Hematopoietic multipotent progenitor cell treated with erythropoietin and hydrocortisone succinate and interleukin-3 and kit ligand, for 6 days (in vitro differentiated cells): ENCODE results near the gene MSH6.

Experiments used
- DNase-seq: peaks from one replicate; pipeline ENCODE4 v3.0.0-alpha.2; 2015

Gene MSH6

GRCh38 chr2:47782381-47782670, 619 bp upstream of the MSH6 start:
- no peak for DNase-seq

GRCh38 chr2:47783486-47784351, 774 bp downstream of the MSH6 start:
- DNase-seq, result peak; percentile 82

GRCh38 chr2:47784352-47784851, 1.5 kb downstream of the MSH6 start:
- DNase-seq, result no peak

GRCh38 chr2:47785986-47786385, 3.0 kb downstream of the MSH6 start:
- DNase-seq, result peak; percentile 36

- DNase-seq, result no peak
Observed at GRCh38 chr2:47796090-47796697, 13.2 kb downstream of the MSH6 start.

- peak; percentile 52 for DNase-seq
Observed at GRCh38 chr2:47798631-47799030, 15.7 kb downstream of the MSH6 start.

GRCh38 chr2:47799031-47799609, 16.2 kb downstream of the MSH6 start:
- no peak for DNase-seq

GRCh38 chr2:47801118-47801517, 18.2 kb downstream of the MSH6 start:
- DNase-seq, result no peak

- no peak for DNase-seq
Observed at GRCh38 chr2:47803363-47803762, 20.4 kb downstream of the MSH6 start.

- no peak for DNase-seq
Observed at GRCh38 chr2:47803770-47804169, 20.8 kb downstream of the MSH6 start.

- no peak for DNase-seq
Observed at GRCh38 chr2:47805850-47806249, 22.9 kb downstream of the MSH6 start.

GRCh38 chr2:47808614-47809013, 25.7 kb downstream of the MSH6 start:
- DNase-seq, result no peak

- DNase-seq, result no peak
Observed at GRCh38 chr2:47809903-47810302, 27.0 kb downstream of the MSH6 start.

GRCh38 chr2:47810850-47811249, 27.9 kb downstream of the MSH6 start:
- DNase-seq, result no peak

- DNase-seq, result no peak
Observed at GRCh38 chr2:47811668-47812067, 28.7 kb downstream of the MSH6 start.

- no peak for DNase-seq
Observed at GRCh38 chr2:47815764-47816163, 32.8 kb downstream of the MSH6 start.

- DNase-seq, result no peak
Observed at GRCh38 chr2:47818777-47819176, 35.8 kb downstream of the MSH6 start.

GRCh38 chr2:47819834-47820233, 36.9 kb downstream of the MSH6 start:
- DNase-seq, result no peak

GRCh38 chr2:47822518-47822917, 39.6 kb downstream of the MSH6 start:
- DNase-seq, result no peak

GRCh38 chr2:47833516-47833968, 50.6 kb downstream of the MSH6 start:
- DNase-seq, result no peak

GRCh38 chr2:47838249-47838648, 55.3 kb downstream of the MSH6 start:
- DNase-seq, result no peak

GRCh38 chr2:47838686-47839085, 55.7 kb downstream of the MSH6 start:
- no peak for DNase-seq

- no peak for DNase-seq
Observed at GRCh38 chr2:47842846-47843245, 59.9 kb downstream of the MSH6 start.

- no peak for DNase-seq
Observed at GRCh38 chr2:47843407-47843806, 60.5 kb downstream of the MSH6 start.
